NCI-H2107 treated with DMSO at 0.1 percent for 48 hours (cell line): ENCODE data around the gene PPFIBP2.

Source experiments
- DNase-seq: peaks from one replicate; lab custom pipeline; 2025; ENCODE audit not compliant: unreplicated experiment; lab: John Stamatoyannopoulos, UW

PPFIBP2 gene

GRCh38 chr11:7595016-7595866, 81.4 kb downstream of the PPFIBP2 start:
- DNase-seq: no peak

GRCh38 chr11:7595951-7596350, 82.2 kb downstream of the PPFIBP2 start:
- no peak for DNase-seq

GRCh38 chr11:7596975-7597391, 83.2 kb downstream of the PPFIBP2 start:
- DNase-seq: no peak

- DNase-seq: peak; percentile 15
Measured at GRCh38 chr11:7597620-7598019, 83.8 kb downstream of the PPFIBP2 start.

- no peak for DNase-seq
Measured at GRCh38 chr11:7599209-7599608, 85.4 kb downstream of the PPFIBP2 start.

- DNase-seq: no peak
Measured at GRCh38 chr11:7600205-7600775, 86.5 kb downstream of the PPFIBP2 start.

GRCh38 chr11:7603031-7603781, 89.4 kb downstream of the PPFIBP2 start:
- DNase-seq: no peak

GRCh38 chr11:7604331-7604955, 90.6 kb downstream of the PPFIBP2 start:
- no peak for DNase-seq

- no peak for DNase-seq
Measured at GRCh38 chr11:7605186-7605943, 91.6 kb downstream of the PPFIBP2 start.

GRCh38 chr11:7606496-7606895, 92.7 kb downstream of the PPFIBP2 start:
- no peak for DNase-seq

- no peak for DNase-seq
Measured at GRCh38 chr11:7609015-7609414, 95.2 kb downstream of the PPFIBP2 start.

- no peak for DNase-seq
Measured at GRCh38 chr11:7609521-7609920, 95.7 kb downstream of the PPFIBP2 start.

- no peak for DNase-seq
Measured at GRCh38 chr11:7610393-7610792, 96.6 kb downstream of the PPFIBP2 start.

- DNase-seq: no peak
Measured at GRCh38 chr11:7611411-7611810, 97.6 kb downstream of the PPFIBP2 start.

- DNase-seq: no peak
Measured at GRCh38 chr11:7612056-7612660, 98.4 kb downstream of the PPFIBP2 start.

GRCh38 chr11:7612661-7613393, 99.0 kb downstream of the PPFIBP2 start:
- no peak for DNase-seq

- no peak for DNase-seq
Measured at GRCh38 chr11:7613394-7613720, 99.6 kb downstream of the PPFIBP2 start.

GRCh38 chr11:7614656-7615055, 100.9 kb downstream of the PPFIBP2 start:
- no peak for DNase-seq

- DNase-seq: no peak
Measured at GRCh38 chr11:7617032-7617431, 103.2 kb downstream of the PPFIBP2 start.

GRCh38 chr11:7619322-7619721, 105.5 kb downstream of the PPFIBP2 start:
- no peak for DNase-seq
